GM12878 (cell line): ENCODE results near the gene SIGLEC5. TPM values are rescaled to one million over a fixed set of nuclear protein-coding genes. Genes with fewer than 3 reads are reported as not detected.
A peak's percentile ranks its signal among the peaks of the same experiment; 100 is the strongest.

Source experiments
- ATAC-seq: fragments of 200-7000 bp; cut with Tn5 transposase; 3 replicates; pipeline ENCODE4 v1.9.1; 2020; ENCODE audit warnings: mild to moderate bottlenecking, moderate library complexity
- BruUV-seq: library from RNA; stranded (reverse); fragments of 400-500 nt; replicated peaks from 2 replicates; lab custom pipeline; 2021; lab: Mats Ljungman, UMichigan
- CTCF ChIA-PET: fragments of 300-600 bp; sonication (Branson Sonifier 250); formaldehyde crosslinking; extraction: SDS; loops from one replicate; lab custom pipeline; 2021; ENCODE audit warnings: inconsistent platforms; lab: Yijun Ruan, JAX
- POLR2A ChIA-PET: fragments of 350-600 bp; formaldehyde crosslinking; extraction: SDS; loops from one replicate; lab custom pipeline; 2021; ENCODE audit warnings: inconsistent platforms; lab: Charles Lee
- RAD21 ChIA-PET: fragments of 300-600 bp; sonication (Branson Sonifier 250); formaldehyde crosslinking; loops from one replicate; lab custom pipeline; 2023; ENCODE audit warnings: antibody characterized with exemption; ENCODE audit not compliant: unreplicated experiment; lab: Charles Lee
- SMC1A ChIA-PET: fragments of 300-600 bp; sonication (Branson Sonifier 250); formaldehyde crosslinking; loops from one replicate; lab custom pipeline; 2023; ENCODE audit not compliant: unreplicated experiment, uncharacterized antibody; lab: Charles Lee
- DNase-seq: peaks from one replicate; pipeline ENCODE4 v3.0.0-alpha.2; 2011; ENCODE audit warnings: low read depth, low spot score
- FAIRE-seq: peaks from 3 replicates; lab custom pipeline; 2011; peaks lifted over from hg19 to GRCh38; lab: Jason Lieb, UNC
- H2AFZ ChIP-seq: 2 replicates; pipeline ENCODE4 v1.6.0; 2011; ENCODE audit warnings: low read depth, low read length, control low read depth; ENCODE audit not compliant: control insufficient read depth
- H3K27ac ChIP-seq: 2 replicates; pipeline ENCODE4 v1.5.1; 2011; ENCODE audit warnings: control low read depth; ENCODE audit not compliant: control insufficient read depth, insufficient read depth
- H3K27me3 ChIP-seq, 2 experiments: replicated peaks in 1 of 2; 2 replicates each; pipeline versions ENCODE4 v1.6.0 to v1.6.1; 2011; ENCODE audit warnings: low read length in 1 of 2; ENCODE audit not compliant: control insufficient read depth in 2 of 2, insufficient read depth in 2 of 2
- H3K36me3 ChIP-seq, 2 experiments: 2 replicates each; pipeline ENCODE4 v1.5.1; 2011; ENCODE audit warnings: low read length in 1 of 2; ENCODE audit not compliant: control insufficient read depth in 2 of 2, insufficient read depth in 2 of 2
- H3K4me1 ChIP-seq: 2 replicates; pipeline ENCODE4 v1.6.1; 2011; ENCODE audit warnings: mild to moderate bottlenecking, low read length, moderate library complexity, mixed read lengths; ENCODE audit not compliant: control insufficient read depth, insufficient read depth
- H3K4me2 ChIP-seq: 2 replicates; pipeline ENCODE4 v1.6.0; 2011; ENCODE audit warnings: control low read depth; ENCODE audit not compliant: control insufficient read depth, insufficient read depth
- H3K4me3 ChIP-seq: fragments of 200-600 bp; sonication (generic); 2 replicates; pipeline ENCODE4 v1.5.1; 2016
- H3K79me2 ChIP-seq: 2 replicates; pipeline ENCODE4 v1.6.0; 2011; ENCODE audit warnings: low read length; ENCODE audit not compliant: control insufficient read depth, insufficient read depth
- H3K9ac ChIP-seq: 2 replicates; pipeline ENCODE4 v1.8.0; 2011; ENCODE audit warnings: low read length, control low read depth, mixed read lengths; ENCODE audit not compliant: control insufficient read depth, insufficient read depth
- H3K9me3 ChIP-seq: replicated peaks from 3 replicates; pipeline ENCODE4 v1.5.1; 2011; ENCODE audit warnings: mild to moderate bottlenecking, low read length; ENCODE audit not compliant: control insufficient read depth, insufficient read depth
- H4K20me1 ChIP-seq: 2 replicates; pipeline ENCODE4 v1.6.0; 2011; ENCODE audit not compliant: control insufficient read depth, insufficient read depth
- BCL11A ChIP-seq: IDR thresholded peaks from 2 replicates; pipeline ENCODE4 v1.6.1; 2011; ENCODE audit warnings: low read depth, low read length
- CBFB ChIP-seq: IDR thresholded peaks from 2 replicates; pipeline ENCODE4 v1.6.1; 2016; ENCODE audit warnings: antibody characterized with exemption, low read depth
- CTCF ChIP-seq, 3 experiments: IDR thresholded peaks in 2 of 3; conservative IDR thresholded peaks in 1 of 3; 2 replicates each; pipeline ENCODE4 v1.5.1; 2011; ENCODE audit warnings: low read depth in 3 of 3, low read length in 3 of 3, mild to moderate bottlenecking in 3 of 3, control low read depth in 2 of 3, moderate library complexity in 2 of 3, inconsistent platforms in 1 of 3, mixed read lengths in 1 of 3; ENCODE audit not compliant: control insufficient read depth in 2 of 3, insufficient read depth in 1 of 3; ENCODE audit errors: extremely low read depth in 1 of 3
- E2F4 ChIP-seq: IDR thresholded peaks from 2 replicates; pipeline ENCODE4 v1.6.1; 2012; ENCODE audit warnings: low read depth, low read length, improper control_type of control experiment
- EGR1 ChIP-seq, 2 experiments: IDR thresholded peaks; 1 replicate in 1 of 2; 2 replicates in 1 of 2; pipeline ENCODE4 v1.6.1; 2011 to 2012; ENCODE audit warnings: low read depth in 2 of 2, low read length in 2 of 2, borderline replicate concordance in 1 of 2, mild to moderate bottlenecking in 1 of 2, moderate library complexity in 1 of 2
- FOS ChIP-seq: IDR thresholded peaks from 3 replicates; pipeline ENCODE4 v1.6.1; 2011; ENCODE audit warnings: borderline replicate concordance; ENCODE audit not compliant: insufficient read length; ENCODE audit errors: extremely low read depth
- FOXM1 ChIP-seq: IDR thresholded peaks from 2 replicates; pipeline ENCODE4 v1.6.1; 2012; ENCODE audit warnings: low read depth, mild to moderate bottlenecking, inconsistent platforms, low read length, moderate library complexity
- IKZF1 ChIP-seq: fragments of 450-650 bp; conservative IDR thresholded peaks from 2 replicates; pipeline ENCODE4 v1.6.1; 2017; ENCODE audit warnings: antibody characterized with exemption, mild to moderate bottlenecking
- IKZF2 ChIP-seq, 2 experiments: fragments of 450-650 bp; IDR thresholded peaks; 2 replicates each; pipeline ENCODE4 v1.6.1; 2017; ENCODE audit warnings: mild to moderate bottlenecking in 2 of 2, moderate library complexity in 2 of 2
- MTA2 ChIP-seq: fragments of 450-650 bp; IDR thresholded peaks from 2 replicates; pipeline ENCODE4 v1.6.1; 2016; ENCODE audit warnings: low read depth, mild to moderate bottlenecking, moderate library complexity
- NFIC ChIP-seq: IDR thresholded peaks from 2 replicates; pipeline ENCODE4 v1.6.1; 2012; ENCODE audit warnings: low read depth, mild to moderate bottlenecking, inconsistent platforms, low read length, moderate library complexity
- NRF1 ChIP-seq: conservative IDR thresholded peaks from 2 replicates; pipeline ENCODE4 v1.6.1; 2011; ENCODE audit warnings: mild to moderate bottlenecking, low read depth, low read length, improper control_type of control experiment
- POLR2AphosphoS5 ChIP-seq: IDR thresholded peaks from 2 replicates; pipeline ENCODE4 v1.6.1; 2011; ENCODE audit warnings: mild to moderate bottlenecking, low read length, inconsistent platforms
- RAD21 ChIP-seq: IDR thresholded peaks from 2 replicates; pipeline ENCODE4 v1.6.1; 2011; ENCODE audit warnings: mild to moderate bottlenecking, low read depth, low read length, moderate library complexity; ENCODE audit not compliant: insufficient read depth
- RUNX3 ChIP-seq: IDR thresholded peaks from 2 replicates; pipeline ENCODE4 v1.6.1; 2012; ENCODE audit warnings: low read length, inconsistent platforms
- SIX5 ChIP-seq: IDR thresholded peaks from 2 replicates; pipeline ENCODE4 v1.6.1; 2011; ENCODE audit warnings: mild to moderate bottlenecking, low read depth, low read length, moderate library complexity; ENCODE audit not compliant: severe bottlenecking
- SRF ChIP-seq, 2 experiments: IDR thresholded peaks; 2 replicates each; pipeline ENCODE4 v1.6.1; 2011; ENCODE audit warnings: low read depth in 2 of 2, low read length in 2 of 2, mild to moderate bottlenecking in 1 of 2, moderate library complexity in 1 of 2
- SUZ12 ChIP-seq: fragments of 200-600 bp; sonication (generic); IDR thresholded peaks from one replicate; pipeline ENCODE4 v1.6.1; 2018; ENCODE audit warnings: antibody characterized with exemption, mild to moderate bottlenecking; ENCODE audit not compliant: unreplicated experiment
- TCF3 ChIP-seq: IDR thresholded peaks from 2 replicates; pipeline ENCODE4 v1.6.1; 2012; ENCODE audit warnings: low read depth, mild to moderate bottlenecking, low read length, borderline replicate concordance; ENCODE audit not compliant: insufficient read depth
- ZNF24 ChIP-seq: fragments of 450-650 bp; IDR thresholded peaks from 2 replicates; pipeline ENCODE4 v1.6.1; 2017; ENCODE audit warnings: antibody characterized with exemption, mild to moderate bottlenecking
- WGBS: methylation state at CpG from one replicate; pipeline ENCODE4 v1.1.6; 2016; ENCODE audit warnings: low lambda C conversion rate; ENCODE audit not compliant: insufficient replicate concordance, insufficient coverage; ENCODE audit errors: missing lambda C conversion rate; 5-methylcytosine and 5-hydroxymethylcytosine counted together
- in situ Hi-C: fragments of 300-500 bp; cut with MboI; formaldehyde crosslinking; loops from 9 replicates; pipeline ENCODE4 v1.14.3; 2018; ENCODE audit warnings: mixed read lengths
- intact Hi-C: fragments of 100-400 bp; cut with micrococcal nuclease; formaldehyde crosslinking; loops from one replicate; pipeline ENCODE4 v1.14.2; 2022; ENCODE audit not compliant: unreplicated experiment
- polyA plus RNA-seq, 11 experiments: library from polyadenylated mRNA; depleted of rRNA in 4 of 11; unstranded in 6 of 11; stranded (reverse) in 5 of 11; fragments of >200 nt; fragmentation: Nextera tagmentation in 4 of 11; fragmentation: Illumina TruSeq in 1 of 11; extraction: Ambion mirVana in 4 of 11; extraction: Trizol in 1 of 11; gene quantifications; 1 replicate in 1 of 11; 2 replicates in 10 of 11; pipeline versions ENCODE4 v1.2.1 to v1.2.3, GENCODE V29; 2011 to 2016; ENCODE audit warnings: inconsistent platforms in 2 of 11, missing spikeins in 2 of 11, low read depth in 1 of 11
- total RNA-seq, 4 experiments: library from RNA; depleted of rRNA in 3 of 4; stranded (reverse); fragments of >200 nt in 3 of 4; fragmentation: Illumina TruSeq in 1 of 4; extraction: Trizol in 1 of 4; gene quantifications; 2 replicates each; pipeline versions ENCODE4 v1.2.1 to v1.2.3, GENCODE V29; 2013 to 2021
- TF ChIP-seq, protein P1 (sequence below): fragments of 450-650 bp; IDR thresholded peaks from 2 replicates; pipeline ENCODE4 v1.6.1; 2014; ENCODE audit warnings: mild to moderate bottlenecking

Gene SIGLEC5
- total and polyA plus RNA-seq, 10 of the 15 experiments (the other 5 are each of a cell fraction or from before 2014, with no cell fraction given): 0.05 to 2.5 (median 1.4) TPM; not detected in 1

- Histone ChIP-seq H3K4me2 (peak overlapping the region; percentile 85), H3K79me2 (no peaks in the 10 kb centered on the region), H3K9me3 (no peaks in the 10 kb centered on the region), H3K27me3 (peaks cover 0 to 2% of the 10 kb centered on the region in 2 experiments; a peak in 1 of 4 replicates), H3K27ac (no peak overlapping the region), H3K4me1 (peaks cover 20% of the 10 kb centered on the region), H3K9ac (no peak overlapping the region), H2AFZ (no peak overlapping the region), H4K20me1 (0 out of 2 replicates have a peak, but pooled peaks cover 3% of the 10 kb centered on the region), H3K36me3 (no peaks in the 10 kb centered on the region), H3K4me3 (0 out of 2 replicates have a peak overlapping the region, but pooled peaks have one; percentile 15)
- no TSS peak for BruUV-seq
- WGBS: 44% methylated on average over 5 of the region's 6 CpGs
- ATAC-seq: peak; percentile 68
- FAIRE-seq: peak; percentile 95
- ChIA-PET RAD21 (no interaction called here), SMC1A (interaction anchor here (1.8 kb wide), 1 partner anchor 38 kb away, joined by 5 read pairs; no protein-coding TSS in a partner anchor), POLR2A (no interaction called here), CTCF (interaction anchor here (0.5 to 1.5 kb wide), 5 partner anchors 11 to 903 kb away, joined by 3 to 6 read pairs (median 4); no protein-coding TSS in a partner anchor)
- intact Hi-C loops (no loop called here), in situ Hi-C loops (no loop called here)
- no peak for DNase-seq
- TF ChIP-seq EGR1 (IDR thresholded peaks at IDR 0.05; ENCODE audit: borderline replicate concordance in 1 of 2, low read depth in 2 of 2, low read length in 2 of 2) (no peak), NFIC (peak; percentile 51; the same call in 1 of the 2 replicates), FOS (no peak), POLR2AphosphoS5 (no peak), NRF1 (no peak), TCF3 (peak; percentile 57; the same call in 1 of the 2 replicates), SUZ12 (no peak), MTA2 (peak; percentile 21; the same call in 1 of the 2 replicates), IKZF1 (peak; percentile 80), RUNX3 (peak; percentile 97), CTCF (IDR thresholded peaks at IDR 0.05 in 2 of 3, conservative IDR thresholded peaks at IDR 0.05 in 1 of 3; ENCODE audit: control insufficient read depth in 2 of 3, extremely low read depth in 1 of 3, insufficient read depth in 1 of 3, low read depth in 3 of 3, low read length in 3 of 3) (peak in 2 of 3 experiments; percentile 38 to 61; a peak in 4 of 6 replicates), CBFB (peak; percentile 54; the same call in 1 of the 2 replicates), SRF (IDR thresholded peaks at IDR 0.05; ENCODE audit: low read depth in 2 of 2, low read length in 2 of 2) (no peak), SIX5 (no peak), BCL11A (peak; percentile 70; the same call in 1 of the 2 replicates), RAD21 (peak; percentile 45; the same call in 1 of the 2 replicates), IKZF2 (IDR thresholded peaks at IDR 0.05) (peak; percentile 75 to 80), FOXM1 (peak; percentile 61; the same call in 1 of the 2 replicates), ZNF24 (no peak), E2F4 (no peak)
- TF ChIP-seq, protein P1, sequence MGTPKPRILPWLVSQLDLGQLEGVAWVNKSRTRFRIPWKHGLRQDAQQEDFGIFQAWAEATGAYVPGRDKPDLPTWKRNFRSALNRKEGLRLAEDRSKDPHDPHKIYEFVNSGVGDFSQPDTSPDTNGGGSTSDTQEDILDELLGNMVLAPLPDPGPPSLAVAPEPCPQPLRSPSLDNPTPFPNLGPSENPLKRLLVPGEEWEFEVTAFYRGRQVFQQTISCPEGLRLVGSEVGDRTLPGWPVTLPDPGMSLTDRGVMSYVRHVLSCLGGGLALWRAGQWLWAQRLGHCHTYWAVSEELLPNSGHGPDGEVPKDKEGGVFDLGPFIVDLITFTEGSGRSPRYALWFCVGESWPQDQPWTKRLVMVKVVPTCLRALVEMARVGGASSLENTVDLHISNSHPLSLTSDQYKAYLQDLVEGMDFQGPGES: no peak
These were observed 65.4 kb downstream of the SIGLEC5 start for GRCh38 chr19:51564791-51565190.
